ENCODE data around the gene SCYGR6. TPM values are rescaled to one million over a fixed set of nuclear protein-coding genes. Genes with fewer than 3 reads are reported as not detected.
A peak's percentile ranks its signal among the peaks of the same experiment; 100 is the strongest.

Gene SCYGR6
- total and polyA plus RNA-seq, 9 of the 15 experiments (the other 6 are each of a cell fraction or from before 2014, with no cell fraction given), result not detected

DNA sequence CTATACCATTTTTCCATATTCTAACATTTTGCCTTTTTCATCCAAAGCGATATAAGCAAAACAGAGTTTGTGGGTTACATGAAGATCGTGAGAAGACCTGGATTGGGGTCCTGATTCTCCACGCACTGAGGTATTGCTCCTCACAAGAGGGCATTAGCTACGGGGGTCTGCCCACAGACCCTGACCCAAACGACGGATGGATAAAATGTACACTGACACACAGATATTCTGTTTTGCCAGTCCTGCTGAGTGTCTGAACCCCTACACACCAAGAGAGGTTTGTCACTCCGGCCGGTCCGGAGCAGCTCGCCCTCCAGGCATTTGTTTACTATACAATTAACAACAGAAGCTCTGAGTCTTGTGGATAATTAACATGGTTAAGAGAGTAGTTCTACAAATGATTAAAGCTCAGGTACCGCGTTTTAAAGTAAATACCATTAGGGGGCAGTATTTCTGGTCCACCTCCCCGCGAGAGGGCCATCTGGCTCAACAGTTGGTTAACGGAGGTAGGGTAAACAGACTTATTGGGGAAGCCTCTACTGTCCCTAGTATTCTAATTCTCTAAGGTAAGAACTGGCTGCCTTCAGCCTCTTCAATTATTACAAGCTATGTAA lies 49.6 kb upstream of the SCYGR6 start:
- no peak for FAIRE-seq
- Histone ChIP-seq H3K36me3 (ENCODE audit: control insufficient read depth, insufficient read depth, low read length) (no peaks in the 10 kb centered on the region), H3K27me3 (ENCODE audit: control insufficient read depth in 2 of 2, insufficient read depth in 2 of 2, low read length in 2 of 2) (no peaks in the 10 kb centered on the region), H3K9me1 (ENCODE audit: control insufficient read depth, insufficient read depth, low read length) (no peaks in the 10 kb centered on the region), H3K9ac (ENCODE audit: insufficient read depth in 1 of 2, low read depth in 2 of 2, low read length in 2 of 2) (no peak overlapping the region), H3K4me1 (replicated peaks in 1 of 2; ENCODE audit: control insufficient read depth in 2 of 2, insufficient read depth in 2 of 2, low read length in 2 of 2) (no peaks in the 10 kb centered on the region), H3K9me3 (replicated peaks; ENCODE audit: control insufficient read depth, insufficient read depth, low read depth, low read length) (no peaks in the 10 kb centered on the region), H3K4me2 (ENCODE audit: insufficient read depth, low read length) (no peak overlapping the region), H2AFZ (ENCODE audit: low read depth, low read length) (no peak overlapping the region), H3K79me2 (ENCODE audit: control insufficient read depth, insufficient read depth, low read length) (no peaks in the 10 kb centered on the region), H3K4me3 (no peak overlapping the region), H3K27ac (ENCODE audit: extremely low read depth, low read depth, low read length) (no peak overlapping the region), H4K20me1 (replicated peaks; ENCODE audit: control insufficient read depth, insufficient read depth, low read length) (no peaks in the 10 kb centered on the region)
- DNase-seq (ENCODE audit: extremely low read depth in 1 of 4, low spot score in 3 of 4), result peak in 2 of 4 experiments; percentile 6 to 14
- ChIA-PET POLR2A (interaction anchor here (0.7 kb wide), 1 partner anchor 335 kb away, joined by 4 read pairs; no protein-coding TSS in a partner anchor), CTCF (ENCODE audit: low intra/inter-chr PET ratio) (no interaction called here)
- peak; percentile 55; the same call in 1 of the 3 replicates for ATAC-seq
- TF ChIP-seq PRMT5 (CRISPR knock-in tag; IDR thresholded peaks at IDR 0.05), result no peak
- no peak for TF ChIP-seq NCOR1 (IDR thresholded peaks at IDR 0.05)
- TF ChIP-seq, protein P1, sequence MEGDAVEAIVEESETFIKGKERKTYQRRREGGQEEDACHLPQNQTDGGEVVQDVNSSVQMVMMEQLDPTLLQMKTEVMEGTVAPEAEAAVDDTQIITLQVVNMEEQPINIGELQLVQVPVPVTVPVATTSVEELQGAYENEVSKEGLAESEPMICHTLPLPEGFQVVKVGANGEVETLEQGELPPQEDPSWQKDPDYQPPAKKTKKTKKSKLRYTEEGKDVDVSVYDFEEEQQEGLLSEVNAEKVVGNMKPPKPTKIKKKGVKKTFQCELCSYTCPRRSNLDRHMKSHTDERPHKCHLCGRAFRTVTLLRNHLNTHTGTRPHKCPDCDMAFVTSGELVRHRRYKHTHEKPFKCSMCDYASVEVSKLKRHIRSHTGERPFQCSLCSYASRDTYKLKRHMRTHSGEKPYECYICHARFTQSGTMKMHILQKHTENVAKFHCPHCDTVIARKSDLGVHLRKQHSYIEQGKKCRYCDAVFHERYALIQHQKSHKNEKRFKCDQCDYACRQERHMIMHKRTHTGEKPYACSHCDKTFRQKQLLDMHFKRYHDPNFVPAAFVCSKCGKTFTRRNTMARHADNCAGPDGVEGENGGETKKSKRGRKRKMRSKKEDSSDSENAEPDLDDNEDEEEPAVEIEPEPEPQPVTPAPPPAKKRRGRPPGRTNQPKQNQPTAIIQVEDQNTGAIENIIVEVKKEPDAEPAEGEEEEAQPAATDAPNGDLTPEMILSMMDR (IDR thresholded peaks at IDR 0.05 in 2 of 3, conservative IDR thresholded peaks at IDR 0.05 in 1 of 3; ENCODE audit: insufficient read depth in 2 of 3, low read depth in 1 of 3, low read length in 3 of 3), result peak in 2 of 3 experiments; percentile 32 to 63; a peak in 3 of 6 replicates
- no peak for TF ChIP-seq EHMT2 (IDR thresholded peaks at IDR 0.05)
- no peak for TF ChIP-seq PTBP1 (IDR thresholded peaks at IDR 0.05; ENCODE audit: low read depth, low read length)
- no peak for TF ChIP-seq KAT2B (IDR thresholded peaks at IDR 0.05; ENCODE audit: low read depth, low read length)
- TF ChIP-seq HNRNPLL (IDR thresholded peaks at IDR 0.05; ENCODE audit: low read depth, low read length, poor library complexity, severe bottlenecking), result no peak
- TF ChIP-seq ZNF76 (CRISPR knock-in tag; IDR thresholded peaks at IDR 0.05; ENCODE audit: borderline replicate concordance), result no peak
- TF ChIP-seq RAD21 (CRISPR knock-in tag; conservative IDR thresholded peaks at IDR 0.05 in 1 of 2, IDR thresholded peaks at IDR 0.05 in 1 of 2), result peak in 1 of 2 experiments; percentile 15; a peak in 2 of 4 replicates
- TF ChIP-seq CBX5 (IDR thresholded peaks at IDR 0.05; ENCODE audit: borderline replicate concordance, low read depth), result no peak
- TF ChIP-seq, protein P2, sequence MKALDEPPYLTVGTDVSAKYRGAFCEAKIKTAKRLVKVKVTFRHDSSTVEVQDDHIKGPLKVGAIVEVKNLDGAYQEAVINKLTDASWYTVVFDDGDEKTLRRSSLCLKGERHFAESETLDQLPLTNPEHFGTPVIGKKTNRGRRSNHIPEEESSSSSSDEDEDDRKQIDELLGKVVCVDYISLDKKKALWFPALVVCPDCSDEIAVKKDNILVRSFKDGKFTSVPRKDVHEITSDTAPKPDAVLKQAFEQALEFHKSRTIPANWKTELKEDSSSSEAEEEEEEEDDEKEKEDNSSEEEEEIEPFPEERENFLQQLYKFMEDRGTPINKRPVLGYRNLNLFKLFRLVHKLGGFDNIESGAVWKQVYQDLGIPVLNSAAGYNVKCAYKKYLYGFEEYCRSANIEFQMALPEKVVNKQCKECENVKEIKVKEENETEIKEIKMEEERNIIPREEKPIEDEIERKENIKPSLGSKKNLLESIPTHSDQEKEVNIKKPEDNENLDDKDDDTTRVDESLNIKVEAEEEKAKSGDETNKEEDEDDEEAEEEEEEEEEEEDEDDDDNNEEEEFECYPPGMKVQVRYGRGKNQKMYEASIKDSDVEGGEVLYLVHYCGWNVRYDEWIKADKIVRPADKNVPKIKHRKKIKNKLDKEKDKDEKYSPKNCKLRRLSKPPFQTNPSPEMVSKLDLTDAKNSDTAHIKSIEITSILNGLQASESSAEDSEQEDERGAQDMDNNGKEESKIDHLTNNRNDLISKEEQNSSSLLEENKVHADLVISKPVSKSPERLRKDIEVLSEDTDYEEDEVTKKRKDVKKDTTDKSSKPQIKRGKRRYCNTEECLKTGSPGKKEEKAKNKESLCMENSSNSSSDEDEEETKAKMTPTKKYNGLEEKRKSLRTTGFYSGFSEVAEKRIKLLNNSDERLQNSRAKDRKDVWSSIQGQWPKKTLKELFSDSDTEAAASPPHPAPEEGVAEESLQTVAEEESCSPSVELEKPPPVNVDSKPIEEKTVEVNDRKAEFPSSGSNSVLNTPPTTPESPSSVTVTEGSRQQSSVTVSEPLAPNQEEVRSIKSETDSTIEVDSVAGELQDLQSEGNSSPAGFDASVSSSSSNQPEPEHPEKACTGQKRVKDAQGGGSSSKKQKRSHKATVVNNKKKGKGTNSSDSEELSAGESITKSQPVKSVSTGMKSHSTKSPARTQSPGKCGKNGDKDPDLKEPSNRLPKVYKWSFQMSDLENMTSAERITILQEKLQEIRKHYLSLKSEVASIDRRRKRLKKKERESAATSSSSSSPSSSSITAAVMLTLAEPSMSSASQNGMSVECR (CRISPR knock-in tag; IDR thresholded peaks at IDR 0.05), result no peak
- TF ChIP-seq CXXC5 (CRISPR knock-in tag; IDR thresholded peaks at IDR 0.05), result no peak
- no peak for TF ChIP-seq ZSCAN29 (IDR thresholded peaks at IDR 0.05)
- TF ChIP-seq SMARCB1 (IDR thresholded peaks at IDR 0.05; ENCODE audit: insufficient read length, low read depth), result no peak
- no peak for TF ChIP-seq SRSF1 (IDR thresholded peaks at IDR 0.05; ENCODE audit: low read depth, low read length)
- 8% methylated on average over 15 of the region's 15 CpGs for WGBS (ENCODE audit: insufficient coverage, low coverage, missing lambda C conversion rate)
- in situ Hi-C loops (cut with MboI), result no loop called here
- BruUV-seq (replicated peaks), result no TSS peak
- intact Hi-C loops (cut with micrococcal nuclease), result no loop called here

Data from K562 (cell line).